ENCODE measurements around the gene DMD. TPM values are rescaled to one million over a fixed set of nuclear protein-coding genes. Genes with fewer than 3 reads are reported as not detected.

DMD gene
- total and polyA plus RNA-seq, 2 experiments from 2014 or later: 1.5 to 2.0 TPM

DNA sequence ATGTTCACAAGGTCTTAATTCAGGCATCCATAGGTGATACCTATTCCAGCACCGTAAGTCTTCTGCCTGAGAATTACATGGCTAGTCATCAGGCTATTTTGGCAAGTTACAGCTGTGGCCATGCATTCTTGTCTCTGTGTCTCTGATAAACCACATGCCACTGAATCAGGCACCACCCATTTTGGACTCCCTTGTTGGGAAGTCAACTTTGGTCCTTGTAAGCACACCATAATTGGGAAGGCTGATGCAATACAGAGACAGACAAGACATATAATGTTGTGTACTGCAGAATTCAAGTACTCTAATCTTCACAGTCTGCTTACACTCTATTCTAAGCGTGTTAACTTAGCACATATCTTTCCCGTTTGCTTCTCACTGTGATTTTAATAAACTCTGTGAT lies 1655.8 kb downstream of the DMD start:
- H3K4me1 ChIP-seq (ENCODE audit: insufficient read depth): no peaks in the 10 kb centered on the region
- no peaks in the 10 kb centered on the region for H3K9me2 ChIP-seq (ENCODE audit: insufficient read depth)
- no peaks in the 10 kb centered on the region for H4K20me1 ChIP-seq (ENCODE audit: insufficient read depth)
- H3K9ac ChIP-seq: no peak overlapping the region
- no peak for TF ChIP-seq EZH2 (IDR thresholded peaks at IDR 0.05; ENCODE audit: insufficient read depth, poor library complexity, severe bottlenecking)
- no peak for TF ChIP-seq EZH2phosphoT487 (IDR thresholded peaks at IDR 0.05; ENCODE audit: insufficient read depth, low read depth)
- no peak overlapping the region for H2AFZ ChIP-seq
- in situ Hi-C loops (cut with MboI): no loop called here
- WGBS, 2 experiments (ENCODE audit: low coverage in 1 of 2, low lambda C conversion rate in 2 of 2, missing lambda C conversion rate in 2 of 2): 90% methylated on average over 3 of the region's 3 CpGs
- no peaks in the 10 kb centered on the region for H3K79me2 ChIP-seq (ENCODE audit: insufficient read depth)
- no peaks in the 10 kb centered on the region for H3F3A ChIP-seq (ENCODE audit: insufficient read depth)
- DNase-seq: peak; percentile 18
- H3K27me3 ChIP-seq (replicated peaks; ENCODE audit: insufficient read depth): no peaks in the 10 kb centered on the region
- H3K36me3 ChIP-seq (ENCODE audit: low read depth): no peaks in the 10 kb centered on the region
- no peak overlapping the region for H3K4me2 ChIP-seq (ENCODE audit: unreplicated experiment)
- H3K4me3 ChIP-seq: no peak overlapping the region
- no peaks in the 10 kb centered on the region for H3K9me3 ChIP-seq (ENCODE audit: low read depth)
- H3K27ac ChIP-seq: no peak overlapping the region

- H3K79me2 ChIP-seq (ENCODE audit: insufficient read depth): no peaks in the 10 kb centered on the region
- H3K27me3 ChIP-seq (replicated peaks; ENCODE audit: insufficient read depth): no peaks in the 10 kb centered on the region
- 79 to 82% methylated on average over 4 of the region's 4 CpGs for WGBS, 2 experiments (ENCODE audit: low coverage in 1 of 2, low lambda C conversion rate in 2 of 2, missing lambda C conversion rate in 2 of 2)
- no peak overlapping the region for H2AFZ ChIP-seq
- no peaks in the 10 kb centered on the region for H3K36me3 ChIP-seq (ENCODE audit: low read depth)
- H3K9me2 ChIP-seq (ENCODE audit: insufficient read depth): no peaks in the 10 kb centered on the region
- H3K4me3 ChIP-seq: no peak overlapping the region
- no peaks in the 10 kb centered on the region for H3K9me3 ChIP-seq (ENCODE audit: low read depth)
- H3K4me1 ChIP-seq (ENCODE audit: insufficient read depth): peaks cover 11% of the 10 kb centered on the region
- DNase-seq: no peak
- H3K27ac ChIP-seq: no peak overlapping the region
- TF ChIP-seq EZH2 (IDR thresholded peaks at IDR 0.05; ENCODE audit: insufficient read depth, poor library complexity, severe bottlenecking) (no peak), EZH2phosphoT487 (IDR thresholded peaks at IDR 0.05; ENCODE audit: insufficient read depth, low read depth) (no peak)
- H4K20me1 ChIP-seq (ENCODE audit: insufficient read depth): no peaks in the 10 kb centered on the region
- no peak overlapping the region for H3K9ac ChIP-seq
- H3F3A ChIP-seq (ENCODE audit: insufficient read depth): peaks cover 8% of the 10 kb centered on the region; the same call in 1 of the 2 replicates
- no peak overlapping the region for H3K4me2 ChIP-seq (ENCODE audit: unreplicated experiment)
- in situ Hi-C loops (cut with MboI): no loop called here
Measured at GRCh38 chrX:31551913-31552312, 1659.4 kb downstream of the DMD start.

GRCh38 chrX:31550158-31550557 lies 1661.2 kb downstream of the DMD start:
- in situ Hi-C loops (cut with MboI): no loop called here

GRCh38 chrX:31547816-31548215 lies 1663.5 kb downstream of the DMD start:
- DNase-seq: no peak
- TF ChIP-seq EZH2phosphoT487 (IDR thresholded peaks at IDR 0.05; ENCODE audit: insufficient read depth, low read depth): no peak
- no peak for TF ChIP-seq EZH2 (IDR thresholded peaks at IDR 0.05; ENCODE audit: insufficient read depth, poor library complexity, severe bottlenecking)

More at GRCh38 chrX:31550158-31550557, 1661.2 kb downstream of the DMD start:
- Histone ChIP-seq H3K9me3 (ENCODE audit: low read depth) (no peaks in the 10 kb centered on the region), H3K36me3 (ENCODE audit: low read depth) (no peaks in the 10 kb centered on the region), H3K4me3 (no peak overlapping the region), H3K27me3 (replicated peaks; ENCODE audit: insufficient read depth) (no peaks in the 10 kb centered on the region), H3K9me2 (ENCODE audit: insufficient read depth) (no peaks in the 10 kb centered on the region), H3F3A (ENCODE audit: insufficient read depth) (peaks cover 21% of the 10 kb centered on the region), H2AFZ (no peak overlapping the region), H3K79me2 (ENCODE audit: insufficient read depth) (no peaks in the 10 kb centered on the region), H3K9ac (no peak overlapping the region), H3K4me2 (ENCODE audit: unreplicated experiment) (no peak overlapping the region), H4K20me1 (ENCODE audit: insufficient read depth) (no peaks in the 10 kb centered on the region), H3K4me1 (ENCODE audit: insufficient read depth) (peaks cover 26% of the 10 kb centered on the region), H3K27ac (no peak overlapping the region)
- TF ChIP-seq EZH2 (IDR thresholded peaks at IDR 0.05; ENCODE audit: insufficient read depth, poor library complexity, severe bottlenecking) (no peak), EZH2phosphoT487 (IDR thresholded peaks at IDR 0.05; ENCODE audit: insufficient read depth, low read depth) (no peak)
- DNase-seq: no peak
- 37 to 52% methylated on average over 2 of the region's 2 CpGs for WGBS, 2 experiments (ENCODE audit: low coverage in 1 of 2, low lambda C conversion rate in 2 of 2, missing lambda C conversion rate in 2 of 2)

GRCh38 chrX:31547416-31547815 lies 1663.9 kb downstream of the DMD start:
- Histone ChIP-seq H3K27ac (0 out of 2 replicates have a peak overlapping the region, but pooled peaks have one; percentile 77), H4K20me1 (ENCODE audit: insufficient read depth) (no peaks in the 10 kb centered on the region), H3K4me3 (no peak overlapping the region), H3K36me3 (ENCODE audit: low read depth) (no peaks in the 10 kb centered on the region), H3K9ac (no peak overlapping the region), H3K9me2 (ENCODE audit: insufficient read depth) (no peaks in the 10 kb centered on the region), H2AFZ (no peak overlapping the region), H3K79me2 (ENCODE audit: insufficient read depth) (no peaks in the 10 kb centered on the region), H3F3A (ENCODE audit: insufficient read depth) (peaks cover 21% of the 10 kb centered on the region), H3K9me3 (ENCODE audit: low read depth) (no peaks in the 10 kb centered on the region), H3K4me2 (ENCODE audit: unreplicated experiment) (peak overlapping the region; percentile 48), H3K4me1 (ENCODE audit: insufficient read depth) (peaks cover 26% of the 10 kb centered on the region), H3K27me3 (replicated peaks; ENCODE audit: insufficient read depth) (no peaks in the 10 kb centered on the region)
- TF ChIP-seq EZH2 (IDR thresholded peaks at IDR 0.05; ENCODE audit: insufficient read depth, poor library complexity, severe bottlenecking) (no peak), EZH2phosphoT487 (IDR thresholded peaks at IDR 0.05; ENCODE audit: insufficient read depth, low read depth) (no peak)
- peak; percentile 29 for DNase-seq
- in situ Hi-C loops (cut with MboI): no loop called here
- 0 to 11% methylated on average over 3 of the region's 3 CpGs for WGBS, 2 experiments (ENCODE audit: low coverage in 1 of 2, low lambda C conversion rate in 2 of 2, missing lambda C conversion rate in 2 of 2)

More at GRCh38 chrX:31547816-31548215, 1663.5 kb downstream of the DMD start:
- Histone ChIP-seq H3K4me2 (ENCODE audit: unreplicated experiment) (no peak overlapping the region), H3F3A (ENCODE audit: insufficient read depth) (peaks cover 21% of the 10 kb centered on the region), H4K20me1 (ENCODE audit: insufficient read depth) (no peaks in the 10 kb centered on the region), H3K27ac (no peak overlapping the region), H3K36me3 (ENCODE audit: low read depth) (no peaks in the 10 kb centered on the region), H3K79me2 (ENCODE audit: insufficient read depth) (no peaks in the 10 kb centered on the region), H2AFZ (no peak overlapping the region), H3K27me3 (replicated peaks; ENCODE audit: insufficient read depth) (no peaks in the 10 kb centered on the region), H3K9me2 (ENCODE audit: insufficient read depth) (no peaks in the 10 kb centered on the region), H3K9ac (no peak overlapping the region), H3K4me1 (ENCODE audit: insufficient read depth) (peaks cover 26% of the 10 kb centered on the region), H3K4me3 (no peak overlapping the region), H3K9me3 (ENCODE audit: low read depth) (no peaks in the 10 kb centered on the region)
- 85 to 86% methylated on average over 3 of the region's 3 CpGs for WGBS, 2 experiments (ENCODE audit: low coverage in 1 of 2, low lambda C conversion rate in 2 of 2, missing lambda C conversion rate in 2 of 2)
- in situ Hi-C loops (cut with MboI): no loop called here

All from GM23248 (cell line).